ENCODE results near the gene ANXA4. TPM values are rescaled to one million over a fixed set of nuclear protein-coding genes. Genes with fewer than 3 reads are reported as not detected.

ANXA4 gene
- total RNA-seq, 5 donors from 2014 or later (not counting 1 experiment from before 2014, with no cell fraction given): 10.4 to 27.6 (median 20.0) TPM

GRCh38 chr2:69807821-69808540 lies 66.0 kb downstream of the ANXA4 start:
- Mint-ChIP-seq H3K4me1 (peaks cover 13 to 15% (median 14%) of the 10 kb centered on the region in 3 donors), H3K27me3 (no peaks in the 10 kb centered on the region), H3K4me3 (no peak overlapping the region), H3K9me3 (no peaks in the 10 kb centered on the region), H3K27ac (no peak overlapping the region), H3K36me3 (peaks cover 24% of the 10 kb centered on the region)
- WGBS (ENCODE audit: insufficient coverage): 95% methylated on average over 12 of the region's 16 CpGs
- Histone ChIP-seq H3K27me3 (replicated peaks in 1 of 2; ENCODE audit: control insufficient read depth in 2 of 2, extremely low read depth in 1 of 2, insufficient read depth in 2 of 2, low read length in 1 of 2) (no peaks in the 10 kb centered on the region), H3K4me3 (ENCODE audit: control insufficient read depth in 1 of 2, extremely low read depth in 1 of 2, low read length in 1 of 2) (no peak overlapping the region), H3K4me1 (ENCODE audit: control insufficient read depth in 1 of 2, extremely low read depth in 1 of 2, insufficient read depth in 2 of 2, low read length in 2 of 2) (peaks cover 3 to 8% of the 10 kb centered on the region in 2 experiments), H3K36me3 (ENCODE audit: control insufficient read depth in 2 of 2, extremely low read depth in 1 of 2, insufficient read depth in 1 of 2, low read length in 1 of 2) (no peaks in the 10 kb centered on the region), H3K9me3 (no peaks in the 10 kb centered on the region), H3K27ac (ENCODE audit: low read length) (no peak overlapping the region)
- DNase-seq (no peak), ATAC-seq (replicated peaks in 1 of 4) (no peak)
- CTCF ChIA-PET: no interaction called here
- POLR2A ChIA-PET: no interaction called here

- Histone ChIP-seq H3K4me3 (ENCODE audit: control insufficient read depth in 1 of 2, extremely low read depth in 1 of 2, low read length in 1 of 2) (no peak overlapping the region), H3K27ac (ENCODE audit: low read length) (no peak overlapping the region), H3K9me3 (no peaks in the 10 kb centered on the region), H3K4me1 (ENCODE audit: control insufficient read depth in 1 of 2, extremely low read depth in 1 of 2, insufficient read depth in 2 of 2, low read length in 2 of 2) (no peaks in the 10 kb centered on the region), H3K27me3 (replicated peaks in 1 of 2; ENCODE audit: control insufficient read depth in 2 of 2, extremely low read depth in 1 of 2, insufficient read depth in 2 of 2, low read length in 1 of 2) (no peaks in the 10 kb centered on the region), H3K36me3 (ENCODE audit: control insufficient read depth in 2 of 2, extremely low read depth in 1 of 2, insufficient read depth in 1 of 2, low read length in 1 of 2) (peaks cover 0 to 2% of the 10 kb centered on the region in 2 donors)
- Mint-ChIP-seq H3K36me3 (peaks cover 19% of the 10 kb centered on the region), H3K27me3 (no peaks in the 10 kb centered on the region), H3K4me1 (no peaks in the 10 kb centered on the region), H3K4me3 (no peak overlapping the region), H3K27ac (no peak overlapping the region), H3K9me3 (no peaks in the 10 kb centered on the region)
- DNase-seq (no peak), ATAC-seq (replicated peaks in 1 of 4) (no peak)
- CTCF ChIA-PET: interaction anchor here (0.6 to 9.3 kb wide), 2 partner anchors 13 to 85 kb away, joined by 3 to 191 read pairs; no protein-coding TSS in a partner anchor
- WGBS (ENCODE audit: insufficient coverage): 96% methylated on average over 4 of the region's 6 CpGs
- POLR2A ChIA-PET: interaction anchor here in 1 of 2 donors (0.6 kb wide), 1 partner anchor 42 kb away, joined by 3 read pairs; no protein-coding TSS in a partner anchor
These were observed 68.6 kb downstream of the ANXA4 start for GRCh38 chr2:69810550-69810949.

- ATAC-seq (replicated peaks in 1 of 4): no peak
- Histone ChIP-seq H3K9me3 (no peaks in the 10 kb centered on the region), H3K36me3 (ENCODE audit: control insufficient read depth in 2 of 2, extremely low read depth in 1 of 2, insufficient read depth in 1 of 2, low read length in 1 of 2) (peaks cover 0 to 2% of the 10 kb centered on the region in 2 donors), H3K27ac (ENCODE audit: low read length) (no peak overlapping the region), H3K4me3 (ENCODE audit: control insufficient read depth in 1 of 2, extremely low read depth in 1 of 2, low read length in 1 of 2) (no peak overlapping the region), H3K4me1 (ENCODE audit: control insufficient read depth in 1 of 2, extremely low read depth in 1 of 2, insufficient read depth in 2 of 2, low read length in 2 of 2) (no peaks in the 10 kb centered on the region), H3K27me3 (replicated peaks in 1 of 2; ENCODE audit: control insufficient read depth in 2 of 2, extremely low read depth in 1 of 2, insufficient read depth in 2 of 2, low read length in 1 of 2) (no peaks in the 10 kb centered on the region)
- H3K9me3 Mint-ChIP-seq: no peaks in the 10 kb centered on the region
- whole genome bisulfite sequencing (ENCODE audit: insufficient coverage): 85% methylated on average over 5 of the region's 5 CpGs
- H3K4me1 Mint-ChIP-seq: no peaks in the 10 kb centered on the region
- POLR2A ChIA-PET: no interaction called here
- CTCF ChIA-PET: interaction anchor here (0.7 to 9.3 kb wide), 3 partner anchors 12 to 88 kb away, joined by 3 to 191 read pairs (median 3); no protein-coding TSS in a partner anchor
- no peak for DNase-seq
- H3K36me3 Mint-ChIP-seq: peaks cover 16% of the 10 kb centered on the region
- H3K27ac Mint-ChIP-seq: no peak overlapping the region
- H3K27me3 Mint-ChIP-seq: no peaks in the 10 kb centered on the region
- no peak overlapping the region for H3K4me3 Mint-ChIP-seq
These were observed 69.1 kb downstream of the ANXA4 start for GRCh38 chr2:69811018-69811417.

GRCh38 chr2:69811591-69811990 lies 69.7 kb downstream of the ANXA4 start:
- no peak overlapping the region for H3K4me3 ChIP-seq (ENCODE audit: control insufficient read depth in 1 of 2, extremely low read depth in 1 of 2, low read length in 1 of 2)
- POLR2A ChIA-PET: no interaction called here
- H3K9me3 ChIP-seq: no peaks in the 10 kb centered on the region
- peaks cover 0 to 2% of the 10 kb centered on the region in 2 donors for H3K36me3 ChIP-seq (ENCODE audit: control insufficient read depth in 2 of 2, extremely low read depth in 1 of 2, insufficient read depth in 1 of 2, low read length in 1 of 2)
- no peaks in the 10 kb centered on the region for H3K4me1 ChIP-seq (ENCODE audit: control insufficient read depth in 1 of 2, extremely low read depth in 1 of 2, insufficient read depth in 2 of 2, low read length in 2 of 2)
- Mint-ChIP-seq H3K9me3 (no peaks in the 10 kb centered on the region), H3K27me3 (no peaks in the 10 kb centered on the region), H3K4me1 (peaks cover 0 to 3% (median 2%) of the 10 kb centered on the region in 3 donors), H3K36me3 (peaks cover 13% of the 10 kb centered on the region), H3K4me3 (no peak overlapping the region), H3K27ac (no peak overlapping the region)
- 90% methylated on average over 3 of the region's 3 CpGs for WGBS (ENCODE audit: insufficient coverage)
- H3K27ac ChIP-seq (ENCODE audit: low read length): no peak overlapping the region
- DNase-seq (no peak), ATAC-seq (replicated peaks in 1 of 4) (no peak)
- H3K27me3 ChIP-seq (replicated peaks in 1 of 2; ENCODE audit: control insufficient read depth in 2 of 2, extremely low read depth in 1 of 2, insufficient read depth in 2 of 2, low read length in 1 of 2): no peaks in the 10 kb centered on the region
- CTCF ChIA-PET: interaction anchor here (0.7 to 9.3 kb wide), 3 partner anchors 12 to 88 kb away, joined by 3 to 191 read pairs (median 3); no protein-coding TSS in a partner anchor

- peaks cover 0 to 7% (median 7%) of the 10 kb centered on the region in 3 donors for H3K4me1 Mint-ChIP-seq
- POLR2A ChIA-PET: interaction anchor here in 1 of 2 donors (0.6 kb wide), 1 partner anchor 585 kb away, joined by 4 read pairs; no protein-coding TSS in a partner anchor
- 100% methylated on average over 1 of the region's 1 CpG for WGBS (ENCODE audit: insufficient coverage)
These were observed 73.8 kb downstream of the ANXA4 start for GRCh38 chr2:69815717-69816116.

GRCh38 chr2:69816923-69817542 lies 75.1 kb downstream of the ANXA4 start:
- H3K36me3 Mint-ChIP-seq: peaks cover 25% of the 10 kb centered on the region
- no peak overlapping the region for H3K4me3 ChIP-seq (ENCODE audit: control insufficient read depth in 1 of 2, extremely low read depth in 1 of 2, low read length in 1 of 2)
- CTCF ChIA-PET: interaction anchor here (0.6 to 9.3 kb wide), 17 partner anchors 9 to 380 kb away, joined by 3 to 191 read pairs (median 3); partner anchors contain the start of gene NFU1 (in 1 of the 2)
- H3K4me3 Mint-ChIP-seq: no peak overlapping the region
- H3K36me3 ChIP-seq (ENCODE audit: control insufficient read depth in 2 of 2, extremely low read depth in 1 of 2, insufficient read depth in 1 of 2, low read length in 1 of 2): peaks cover 2 to 4% of the 10 kb centered on the region in 2 donors
- H3K27me3 ChIP-seq (replicated peaks in 1 of 2; ENCODE audit: control insufficient read depth in 2 of 2, extremely low read depth in 1 of 2, insufficient read depth in 2 of 2, low read length in 1 of 2): no peaks in the 10 kb centered on the region
- H3K9me3 ChIP-seq: no peaks in the 10 kb centered on the region
- H3K27ac Mint-ChIP-seq: no peak overlapping the region
- peak; percentile 32 to 87 (median 65) for DNase-seq
- WGBS (ENCODE audit: insufficient coverage): 0% methylated on average over 1 of the region's 3 CpGs
- H3K27me3 Mint-ChIP-seq: no peaks in the 10 kb centered on the region
- POLR2A ChIA-PET: interaction anchor here (0.5 to 0.6 kb wide), 5 partner anchors 13 to 429 kb away, joined by 3 to 4 read pairs (median 3); no protein-coding TSS in a partner anchor
- ATAC-seq (replicated peaks in 1 of 4): peak; percentile 63 to 84 (median 75)
- H3K27ac ChIP-seq (ENCODE audit: low read length): no peak overlapping the region
- peaks cover 0 to 7% (median 7%) of the 10 kb centered on the region in 3 donors for H3K4me1 Mint-ChIP-seq
- H3K9me3 Mint-ChIP-seq: no peaks in the 10 kb centered on the region
- peaks cover 0 to 2% of the 10 kb centered on the region in 2 experiments for H3K4me1 ChIP-seq (ENCODE audit: control insufficient read depth in 1 of 2, extremely low read depth in 1 of 2, insufficient read depth in 2 of 2, low read length in 2 of 2)

More at GRCh38 chr2:69815717-69816116, 73.8 kb downstream of the ANXA4 start:
- ATAC-seq (replicated peaks in 1 of 4): no peak
- H3K9me3 Mint-ChIP-seq: no peaks in the 10 kb centered on the region
- no peak overlapping the region for H3K4me3 Mint-ChIP-seq
- H3K27me3 ChIP-seq (replicated peaks in 1 of 2; ENCODE audit: control insufficient read depth in 2 of 2, extremely low read depth in 1 of 2, insufficient read depth in 2 of 2, low read length in 1 of 2): no peaks in the 10 kb centered on the region
- H3K4me3 ChIP-seq (ENCODE audit: control insufficient read depth in 1 of 2, extremely low read depth in 1 of 2, low read length in 1 of 2): no peak overlapping the region
- no peak overlapping the region for H3K27ac Mint-ChIP-seq
- no peak overlapping the region for H3K27ac ChIP-seq (ENCODE audit: low read length)
- peaks cover 0 to 2% of the 10 kb centered on the region in 2 experiments for H3K4me1 ChIP-seq (ENCODE audit: control insufficient read depth in 1 of 2, extremely low read depth in 1 of 2, insufficient read depth in 2 of 2, low read length in 2 of 2)
- peaks cover 21% of the 10 kb centered on the region for H3K36me3 Mint-ChIP-seq
- DNase-seq: no peak
- peaks cover 2 to 4% of the 10 kb centered on the region in 2 donors for H3K36me3 ChIP-seq (ENCODE audit: control insufficient read depth in 2 of 2, extremely low read depth in 1 of 2, insufficient read depth in 1 of 2, low read length in 1 of 2)
- CTCF ChIA-PET: interaction anchor here (0.6 to 9.3 kb wide), 8 partner anchors 10 to 1145 kb away, joined by 3 to 191 read pairs (median 6); partner anchors contain the start of gene NFU1 (in 1 of the 2)
- no peaks in the 10 kb centered on the region for H3K27me3 Mint-ChIP-seq
- H3K9me3 ChIP-seq: no peaks in the 10 kb centered on the region
